Lower leg skin (tissue), 4 donors: ENCODE data around the gene LEMD3. TPM values are rescaled to one million over a fixed set of nuclear protein-coding genes. Genes with fewer than 3 reads are reported as not detected.

ENCODE experiments used
- DNase-seq, 2 donors: peaks; one replicate each; pipeline ENCODE4 v3.0.0-alpha.2; 2019; ENCODE audit warnings: low spot score in 2 of 2
- H3K4me3 ChIP-seq: fragments of 200-600 bp; sonication (generic); 2 replicates; pipeline ENCODE4 v1.5.1; 2017; ENCODE audit warnings: mild to moderate bottlenecking, low read depth; ENCODE audit not compliant: poor library complexity, severe bottlenecking
- POLR2A ChIP-seq, 2 donors: fragments of 450-650 bp; IDR thresholded peaks; one replicate each; pipeline ENCODE4 v1.6.1; 2016 to 2017; ENCODE audit warnings: antibody characterized with exemption in 2 of 2, mild to moderate bottlenecking in 1 of 2, moderate library complexity in 1 of 2
- WGBS, 2 donors: methylation state at CpG; one replicate each; pipeline ENCODE4 v1.1.5; 2018; 5-methylcytosine and 5-hydroxymethylcytosine counted together
- intact Hi-C: fragments of 100-400 bp; cut with DNase I; formaldehyde crosslinking; loops from one replicate; pipeline ENCODE4 v1.15.0; 2023; ENCODE audit warnings: low total_unique reads
- total RNA-seq, 4 donors: library from RNA; depleted of rRNA; stranded (reverse); fragments of >200 nt; gene quantifications; one replicate each; pipeline ENCODE4 v1.1.0, GENCODE V29; 2016
- TF ChIP-seq, protein P1 (sequence below), 3 donors: fragments of 450-650 bp; IDR thresholded peaks; one replicate each; pipeline ENCODE4 v1.5.1; 2016; ENCODE audit warnings: antibody characterized with exemption in 3 of 3, mild to moderate bottlenecking in 3 of 3, moderate library complexity in 2 of 3

Gene LEMD3
- 10 to 100 TPM; 45.1 to 89.8 (median 53.7) TPM for total RNA-seq

GRCh38 chr12:65169320-65170208, at the start of gene LEMD3:
Gene LEMD3 (plus strand): TSS chr12:65169583. CDS start chr12:65169597, 14 bp downstream.
- intact Hi-C loops, result no loop called here
- DNase-seq, result peak; percentile 91 to 98
- WGBS, 2 donors, result 0 to 2% methylated on average over 65 to 81 of the region's 91 CpGs
- peak within 1 kb of the TSS; percentile 82 for H3K4me3 ChIP-seq
- no peak for TF ChIP-seq POLR2A (IDR thresholded peaks at IDR 0.05)
- TF ChIP-seq, protein P1, sequence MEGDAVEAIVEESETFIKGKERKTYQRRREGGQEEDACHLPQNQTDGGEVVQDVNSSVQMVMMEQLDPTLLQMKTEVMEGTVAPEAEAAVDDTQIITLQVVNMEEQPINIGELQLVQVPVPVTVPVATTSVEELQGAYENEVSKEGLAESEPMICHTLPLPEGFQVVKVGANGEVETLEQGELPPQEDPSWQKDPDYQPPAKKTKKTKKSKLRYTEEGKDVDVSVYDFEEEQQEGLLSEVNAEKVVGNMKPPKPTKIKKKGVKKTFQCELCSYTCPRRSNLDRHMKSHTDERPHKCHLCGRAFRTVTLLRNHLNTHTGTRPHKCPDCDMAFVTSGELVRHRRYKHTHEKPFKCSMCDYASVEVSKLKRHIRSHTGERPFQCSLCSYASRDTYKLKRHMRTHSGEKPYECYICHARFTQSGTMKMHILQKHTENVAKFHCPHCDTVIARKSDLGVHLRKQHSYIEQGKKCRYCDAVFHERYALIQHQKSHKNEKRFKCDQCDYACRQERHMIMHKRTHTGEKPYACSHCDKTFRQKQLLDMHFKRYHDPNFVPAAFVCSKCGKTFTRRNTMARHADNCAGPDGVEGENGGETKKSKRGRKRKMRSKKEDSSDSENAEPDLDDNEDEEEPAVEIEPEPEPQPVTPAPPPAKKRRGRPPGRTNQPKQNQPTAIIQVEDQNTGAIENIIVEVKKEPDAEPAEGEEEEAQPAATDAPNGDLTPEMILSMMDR (IDR thresholded peaks at IDR 0.05), result no peak

- DNase-seq, result peak in 1 of 2 donors; percentile 86
- WGBS, 2 donors, result 5 to 13% methylated on average over 55 to 65 of the region's 73 CpGs
Observed at GRCh38 chr12:65121049-65121955, 48.1 kb upstream of the LEMD3 start, which contains the start of gene WIF1. Gene WIF1 (minus strand): TSS chr12:65121305. CDS start chr12:65121191, 114 bp downstream.

GRCh38 chr12:65121956-65122469, 47.4 kb upstream of the LEMD3 start:
- WGBS, 2 donors, result 87 to 90% methylated on average over 34 of the region's 34 CpGs
- intact Hi-C loops, result loop anchor here (10.0 kb wide), 1 partner anchor 227 kb away; no protein-coding TSS in a partner anchor
- no peak for DNase-seq
- TF ChIP-seq POLR2A (IDR thresholded peaks at IDR 0.05), result no peak
- no peak overlapping the region for H3K4me3 ChIP-seq

More at GRCh38 chr12:65121049-65121955, 48.1 kb upstream of the LEMD3 start, which contains the start of gene WIF1:
- H3K4me3 ChIP-seq, result peak within 1 kb of the TSS; percentile 17
- TF ChIP-seq, protein P1 (IDR thresholded peaks at IDR 0.05), result no peak
- no peak for TF ChIP-seq POLR2A (IDR thresholded peaks at IDR 0.05)
- intact Hi-C loops, result loop anchor here (10.0 kb wide), 1 partner anchor 227 kb away; no protein-coding TSS in a partner anchor

GRCh38 chr12:65122703-65123102, 46.7 kb upstream of the LEMD3 start:
- WGBS, 2 donors, result 40 to 50% methylated on average over 5 of the region's 5 CpGs
- TF ChIP-seq, protein P1 (IDR thresholded peaks at IDR 0.05), result no peak
- no peak for TF ChIP-seq POLR2A (IDR thresholded peaks at IDR 0.05)
- H3K4me3 ChIP-seq, result no peak overlapping the region
- intact Hi-C loops, result loop anchor here (10.0 kb wide), 1 partner anchor 228 kb away; no protein-coding TSS in a partner anchor
- no peak for DNase-seq

- TF ChIP-seq POLR2A (IDR thresholded peaks at IDR 0.05), result no peak
- TF ChIP-seq, protein P1 (IDR thresholded peaks at IDR 0.05), result no peak
- no peak overlapping the region for H3K4me3 ChIP-seq
- intact Hi-C loops, result loop anchor here (10.0 kb wide), 1 partner anchor 229 kb away; no protein-coding TSS in a partner anchor
- DNase-seq, result no peak
- WGBS, 2 donors, result 10% methylated on average over 8 of the region's 8 CpGs
Observed at GRCh38 chr12:65123435-65124063, 45.8 kb upstream of the LEMD3 start.
